Mononuclear cell (primary cell): Measurements from ENCODE around the gene RNF157. TPM values are rescaled to one million over a fixed set of nuclear protein-coding genes. Genes with fewer than 3 reads are reported as not detected.

Experiments
- H3K27me3 ChIP-seq: 2 replicates; pipeline ENCODE4 v1.6.0; 2011; ENCODE audit warnings: low read length, control low read depth; ENCODE audit not compliant: insufficient read depth
- H3K4me1 ChIP-seq: 2 replicates; pipeline ENCODE4 v1.5.1; 2011; ENCODE audit warnings: mild to moderate bottlenecking, low read length, control low read depth; ENCODE audit not compliant: insufficient read depth
- H3K4me3 ChIP-seq: 2 replicates; pipeline ENCODE4 v1.5.1; 2011; ENCODE audit warnings: mild to moderate bottlenecking, low read length, moderate library complexity
- H3K9me3 ChIP-seq: 2 replicates; pipeline ENCODE4 v1.5.1; 2011; ENCODE audit warnings: low read depth, mild to moderate bottlenecking, control low read depth, low read length
- total RNA-seq: library from RNA; depleted of rRNA; stranded (reverse); fragments of >200 nt; gene quantifications from one replicate; pipeline ENCODE4 v1.2.3, GENCODE V29; 2012

The RNF157 gene
- total RNA-seq, 1 donor = 19.1 TPM

DNA sequence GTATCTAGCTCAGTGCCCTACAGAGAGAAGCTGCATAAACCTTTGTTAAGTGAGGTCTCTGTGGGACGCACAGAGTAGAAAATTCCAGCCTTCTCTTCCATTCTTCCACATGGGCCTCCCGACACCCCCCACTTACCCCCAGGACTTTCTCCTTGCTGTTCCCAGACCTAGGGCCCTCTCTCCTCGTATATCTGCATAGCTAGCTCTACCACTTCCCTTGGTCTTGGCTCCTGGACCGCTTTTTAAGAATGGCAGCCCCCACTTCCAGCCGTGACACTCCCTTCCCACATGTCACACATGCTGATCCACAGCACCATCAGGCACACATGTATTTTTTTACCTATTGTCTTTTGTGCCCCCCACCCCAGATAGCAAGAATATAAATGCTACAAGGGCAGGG, 82.5 kb downstream of the RNF157 start:
- H3K27me3 ChIP-seq = no peaks in the 10 kb centered on the region
- H3K4me3 ChIP-seq = no peak overlapping the region
- no peaks in the 10 kb centered on the region for H3K4me1 ChIP-seq
- H3K9me3 ChIP-seq = no peaks in the 10 kb centered on the region

DNA sequence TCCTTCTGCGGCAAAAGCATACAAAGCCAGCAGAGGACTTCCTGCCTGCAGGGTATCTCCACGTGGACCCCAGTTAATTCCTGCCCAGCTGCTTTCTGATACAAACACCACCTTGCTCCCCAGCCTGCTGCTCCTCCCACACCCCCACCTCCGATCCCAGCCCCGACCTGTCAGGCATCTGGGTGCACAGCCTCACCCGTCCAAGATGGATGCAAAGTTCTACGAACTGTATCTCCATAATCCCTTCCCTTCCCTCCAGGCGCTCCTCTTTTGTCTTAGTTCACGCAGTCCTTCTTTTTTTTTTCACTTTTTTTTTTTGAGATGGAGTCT, 83.7 kb downstream of the RNF157 start:
- H3K27me3 ChIP-seq = no peaks in the 10 kb centered on the region
- no peaks in the 10 kb centered on the region for H3K4me1 ChIP-seq
- H3K4me3 ChIP-seq = no peak overlapping the region
- no peaks in the 10 kb centered on the region for H3K9me3 ChIP-seq

DNA sequence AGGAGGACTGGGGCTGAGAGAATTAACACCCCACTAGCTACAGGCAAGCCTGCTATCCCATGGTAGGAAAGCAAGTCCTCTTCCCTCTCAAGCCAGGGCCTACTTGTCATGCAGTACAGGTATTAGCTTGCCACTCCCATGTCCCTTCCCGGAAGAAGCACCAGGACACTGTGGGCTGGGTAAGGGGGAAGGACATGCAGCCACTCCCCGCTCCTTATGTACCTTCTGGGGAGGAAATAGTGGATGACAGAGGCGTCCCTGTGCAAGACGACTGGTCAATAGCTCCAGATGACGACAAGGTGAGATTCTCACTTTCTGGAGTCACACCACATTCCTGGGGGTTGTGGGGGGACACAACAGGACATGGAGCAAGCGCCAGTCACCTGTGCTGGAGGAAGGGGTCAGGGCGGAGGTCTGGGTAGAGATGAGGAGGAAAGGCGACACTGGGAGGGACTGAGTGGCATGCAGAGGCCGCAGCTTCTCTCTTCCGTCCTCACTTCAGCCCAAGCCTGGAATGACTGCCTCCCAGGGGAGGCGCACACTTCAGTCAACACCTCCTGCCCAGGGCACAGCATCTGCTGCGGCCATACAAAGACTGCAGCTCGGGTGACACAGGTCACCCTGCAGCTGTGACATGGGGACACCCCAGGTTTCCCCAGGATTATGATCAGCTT, 84.2 kb downstream of the RNF157 start:
- no peak overlapping the region for H3K4me3 ChIP-seq
- no peaks in the 10 kb centered on the region for H3K4me1 ChIP-seq
- H3K27me3 ChIP-seq = no peaks in the 10 kb centered on the region
- H3K9me3 ChIP-seq = no peaks in the 10 kb centered on the region

- Histone ChIP-seq H3K4me3 (no peak overlapping the region), H3K9me3 (no peaks in the 10 kb centered on the region), H3K27me3 (no peaks in the 10 kb centered on the region), H3K4me1 (no peaks in the 10 kb centered on the region)
These were observed 85.1 kb downstream of the RNF157 start for GRCh38 chr17:76154936-76155845.

- Histone ChIP-seq H3K9me3 (no peaks in the 10 kb centered on the region), H3K4me1 (no peaks in the 10 kb centered on the region), H3K4me3 (no peak overlapping the region), H3K27me3 (no peaks in the 10 kb centered on the region)
These were observed 86.0 kb downstream of the RNF157 start for GRCh38 chr17:76154292-76154691.

- Histone ChIP-seq H3K9me3 (no peaks in the 10 kb centered on the region), H3K4me3 (no peak overlapping the region), H3K4me1 (no peaks in the 10 kb centered on the region), H3K27me3 (no peaks in the 10 kb centered on the region)
These were observed 86.7 kb downstream of the RNF157 start for GRCh38 chr17:76153640-76154039.

- no peaks in the 10 kb centered on the region for H3K27me3 ChIP-seq
- no peak overlapping the region for H3K4me3 ChIP-seq
- no peaks in the 10 kb centered on the region for H3K4me1 ChIP-seq
- no peaks in the 10 kb centered on the region for H3K9me3 ChIP-seq
These were observed 87.1 kb downstream of the RNF157 start for GRCh38 chr17:76153202-76153601.

- no peaks in the 10 kb centered on the region for H3K4me1 ChIP-seq
- no peak overlapping the region for H3K4me3 ChIP-seq
- no peaks in the 10 kb centered on the region for H3K9me3 ChIP-seq
- no peaks in the 10 kb centered on the region for H3K27me3 ChIP-seq
These were observed 87.7 kb downstream of the RNF157 start for GRCh38 chr17:76152591-76152990.

- Histone ChIP-seq H3K4me3 (no peak overlapping the region), H3K27me3 (no peaks in the 10 kb centered on the region), H3K4me1 (no peaks in the 10 kb centered on the region), H3K9me3 (no peaks in the 10 kb centered on the region)
These were observed 88.3 kb downstream of the RNF157 start for GRCh38 chr17:76151896-76152454.

DNA sequence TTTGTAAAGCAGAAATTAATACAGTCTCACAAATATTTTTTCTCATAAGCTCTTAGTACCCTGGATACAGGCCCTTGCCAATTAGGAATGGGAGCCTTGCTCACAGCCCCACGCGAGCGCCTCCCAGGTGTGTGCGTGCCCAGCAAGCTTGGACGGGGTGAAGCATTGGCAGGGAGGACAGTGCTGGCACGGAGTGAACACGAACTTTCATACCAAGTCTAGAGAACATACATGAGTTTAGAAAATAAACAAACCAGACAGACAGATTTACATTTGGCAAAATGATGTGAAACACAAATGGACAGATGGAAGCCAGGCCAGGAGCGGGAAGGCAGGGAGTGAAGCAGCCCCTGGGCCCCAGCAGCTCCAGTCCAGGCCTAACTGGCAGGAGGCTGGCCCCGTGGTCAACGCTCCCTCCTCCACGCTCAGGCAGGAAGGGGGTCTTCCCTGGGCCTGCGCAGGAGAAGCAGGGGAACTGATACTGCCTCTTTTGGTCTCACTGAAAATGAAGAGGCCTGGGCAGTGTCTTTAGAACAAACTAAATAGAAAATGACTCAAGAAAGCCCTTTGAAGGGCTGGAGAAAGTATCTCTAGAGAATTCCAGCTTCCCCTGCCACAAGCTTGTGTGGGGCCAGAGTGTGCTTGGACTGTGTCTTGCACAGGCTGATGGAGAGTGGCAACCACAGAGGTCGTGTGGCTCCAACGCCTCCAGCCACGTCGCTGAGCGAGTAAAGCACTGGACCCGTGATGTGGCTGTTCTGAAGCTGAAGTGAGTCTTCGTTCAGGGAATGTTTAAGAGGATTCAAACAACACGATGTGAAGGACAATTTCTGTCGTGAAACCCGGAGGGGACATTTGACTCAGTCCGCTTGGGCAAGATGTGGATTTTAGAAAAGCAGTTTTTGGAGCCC, 89.3 kb downstream of the RNF157 start:
- Histone ChIP-seq H3K4me1 (peaks cover 9% of the 10 kb centered on the region), H3K4me3 (no peak overlapping the region), H3K27me3 (no peaks in the 10 kb centered on the region), H3K9me3 (no peaks in the 10 kb centered on the region)

DNA sequence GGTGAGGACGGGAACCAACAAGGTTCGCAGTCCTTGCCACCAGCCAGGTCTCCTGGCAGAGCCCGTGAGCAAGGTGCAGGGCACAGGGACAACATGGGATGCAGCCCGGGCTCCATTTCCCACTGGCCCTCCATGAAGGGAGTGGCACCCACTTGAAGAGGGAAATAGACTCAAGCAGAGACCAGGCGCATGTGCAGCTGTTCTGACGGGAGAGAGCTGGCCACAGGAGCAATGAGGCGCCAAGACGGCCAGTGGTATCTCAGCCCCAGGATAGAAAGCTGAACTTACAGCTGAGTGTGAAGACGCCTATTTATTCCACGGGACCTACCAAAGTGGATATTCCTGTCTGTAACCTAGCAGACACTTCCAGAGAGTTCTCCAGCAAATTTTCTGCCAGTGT, 91.1 kb downstream of the RNF157 start:
- H3K9me3 ChIP-seq = no peaks in the 10 kb centered on the region
- no peaks in the 10 kb centered on the region for H3K27me3 ChIP-seq
- no peak overlapping the region for H3K4me3 ChIP-seq
- peaks cover 26% of the 10 kb centered on the region for H3K4me1 ChIP-seq

GRCh38 chr17:76148015-76148326, 92.3 kb downstream of the RNF157 start:
- Histone ChIP-seq H3K27me3 (no peaks in the 10 kb centered on the region), H3K9me3 (no peaks in the 10 kb centered on the region), H3K4me3 (no peak overlapping the region), H3K4me1 (peaks cover 38% of the 10 kb centered on the region)

GRCh38 chr17:76147211-76148014, 92.9 kb downstream of the RNF157 start:
- no peaks in the 10 kb centered on the region for H3K9me3 ChIP-seq
- H3K4me1 ChIP-seq = peaks cover 44% of the 10 kb centered on the region
- H3K4me3 ChIP-seq = no peak overlapping the region
- no peaks in the 10 kb centered on the region for H3K27me3 ChIP-seq

GRCh38 chr17:76146053-76146851, 94.0 kb downstream of the RNF157 start:
- H3K27me3 ChIP-seq = no peaks in the 10 kb centered on the region
- H3K9me3 ChIP-seq = no peaks in the 10 kb centered on the region
- peaks cover 52% of the 10 kb centered on the region for H3K4me1 ChIP-seq
- H3K4me3 ChIP-seq = no peak overlapping the region
